Neural progenitor cell (in vitro differentiated cells): ENCODE results near the gene ACTRT2. TPM values are rescaled to one million over a fixed set of nuclear protein-coding genes. Genes with fewer than 3 reads are reported as not detected.

ENCODE experiments used
- DNase-seq: peaks from one replicate; pipeline ENCODE4 v3.0.0-alpha.2; 2016; ENCODE audit warnings: low spot score
- H2AFZ ChIP-seq: fragments of 200-600 bp; sonication (generic); replicated peaks from 2 replicates; pipeline ENCODE4 v1.6.1; 2016; ENCODE audit warnings: antibody characterized with exemption
- H3F3A ChIP-seq: fragments of 200-600 bp; sonication (generic); 2 replicates; pipeline ENCODE4 v1.6.1; 2016; ENCODE audit warnings: antibody characterized with exemption, low read depth
- H3K27ac ChIP-seq: fragments of 200-600 bp; sonication (generic); 2 replicates; pipeline ENCODE4 v1.5.1; 2016; ENCODE audit warnings: mild to moderate bottlenecking
- H3K27me3 ChIP-seq: fragments of 200-600 bp; sonication (generic); 2 replicates; pipeline ENCODE4 v1.6.1; 2016; ENCODE audit warnings: mild to moderate bottlenecking, moderate library complexity
- H3K36me3 ChIP-seq: fragments of 200-600 bp; sonication (generic); 2 replicates; pipeline ENCODE4 v1.5.1; 2016
- H3K4me1 ChIP-seq: fragments of 200-600 bp; sonication (generic); 2 replicates; pipeline ENCODE4 v1.6.1; 2016; ENCODE audit warnings: mixed run types
- H3K4me2 ChIP-seq: fragments of 200-600 bp; sonication (generic); 2 replicates; pipeline ENCODE4 v1.6.1; 2016
- H3K4me3 ChIP-seq: fragments of 200-600 bp; sonication (generic); 2 replicates; pipeline ENCODE4 v1.5.1; 2016
- H3K79me2 ChIP-seq: fragments of 200-600 bp; sonication (generic); 2 replicates; pipeline ENCODE4 v1.6.1; 2016; ENCODE audit warnings: low read depth
- H3K9ac ChIP-seq: fragments of 200-600 bp; sonication (generic); 2 replicates; pipeline ENCODE4 v1.6.1; 2016
- H3K9me3 ChIP-seq: fragments of 200-600 bp; sonication (generic); 2 replicates; pipeline ENCODE4 v1.5.1; 2016; ENCODE audit warnings: low read depth
- H4K20me1 ChIP-seq: fragments of 200-600 bp; sonication (generic); 2 replicates; pipeline ENCODE4 v1.6.1; 2016; ENCODE audit warnings: low read depth
- H3K27ac Mint-ChIP-seq: 3 replicates; pipeline ENCODE4 v1.8.0; 2021; ENCODE audit warnings: mixed read lengths
- H3K27me3 Mint-ChIP-seq: 2 replicates; pipeline ENCODE4 v1.8.0; 2022; ENCODE audit warnings: low read depth, mild to moderate bottlenecking, inconsistent platforms, moderate library complexity, mixed read lengths; ENCODE audit not compliant: insufficient read depth
- H3K36me3 Mint-ChIP-seq: 3 replicates; pipeline ENCODE4 v1.8.0; 2021; ENCODE audit warnings: mixed read lengths
- H3K4me1 Mint-ChIP-seq: 3 replicates; pipeline ENCODE4 v1.8.0; 2021; ENCODE audit warnings: mixed read lengths
- H3K4me3 Mint-ChIP-seq: 3 replicates; pipeline ENCODE4 v1.8.0; 2021; ENCODE audit warnings: mild to moderate bottlenecking, moderate library complexity, mixed read lengths
- H3K9me3 Mint-ChIP-seq: 3 replicates; pipeline ENCODE4 v1.8.0; 2020; ENCODE audit warnings: mixed read lengths
- EZH2 ChIP-seq: fragments of 200-600 bp; sonication (generic); IDR thresholded peaks from 2 replicates; pipeline ENCODE4 v1.6.1; 2017; ENCODE audit warnings: antibody characterized with exemption, mild to moderate bottlenecking, moderate library complexity
- EZH2phosphoT487 ChIP-seq: fragments of 200-600 bp; sonication (generic); IDR thresholded peaks from 2 replicates; pipeline ENCODE4 v1.6.1; 2017; ENCODE audit warnings: antibody characterized with exemption
- total RNA-seq: library from RNA; depleted of rRNA; stranded (reverse); fragments of >200 nt; gene quantifications from 2 replicates; pipeline ENCODE4 v1.2.3, GENCODE V29; 2015; ENCODE audit warnings: low replicate concordance
- TF ChIP-seq, protein P1 (sequence below): fragments of 200-600 bp; sonication (generic); IDR thresholded peaks from 2 replicates; pipeline ENCODE4 v1.5.1; 2017; ENCODE audit warnings: antibody characterized with exemption, mild to moderate bottlenecking

The ACTRT2 gene
- total RNA-seq, 1 donor from 2014 or later, result not detected

DNA sequence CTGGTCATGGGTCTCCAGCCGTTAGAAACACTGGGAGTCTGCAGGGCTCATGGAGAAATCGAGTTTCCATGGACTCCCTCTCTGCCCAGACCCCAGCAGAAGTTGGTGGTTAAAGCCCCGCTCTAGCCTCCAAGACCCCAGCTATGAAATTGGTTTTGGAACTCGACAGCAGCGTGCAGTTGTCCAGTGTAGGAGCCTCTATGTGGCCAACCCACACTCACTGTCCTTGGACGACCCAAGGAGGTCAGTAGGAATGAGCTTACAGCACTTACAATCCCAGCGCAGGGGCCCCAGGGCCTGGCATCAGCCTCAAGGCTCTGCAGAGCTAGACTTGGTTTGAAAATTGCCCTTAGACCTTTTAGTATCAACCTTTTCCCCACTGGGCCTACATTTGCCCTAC is 44.5 kb downstream of the ACTRT2 start:
- Mint-ChIP-seq H3K9me3 (no peaks in the 10 kb centered on the region), H3K36me3 (no peaks in the 10 kb centered on the region), H3K27me3 (peaks cover 60% of the 10 kb centered on the region), H3K4me1 (peaks cover 15% of the 10 kb centered on the region), H3K4me3 (peak overlapping the region; percentile 47), H3K27ac (no peak overlapping the region)
- H3K4me3 ChIP-seq, result no peak overlapping the region
- H3K79me2 ChIP-seq, result no peaks in the 10 kb centered on the region
- H3K27me3 ChIP-seq, result peaks cover 96% of the 10 kb centered on the region
- no peaks in the 10 kb centered on the region for H3K9me3 ChIP-seq
- peaks cover 41% of the 10 kb centered on the region for H3K4me1 ChIP-seq
- no peak overlapping the region for H2AFZ ChIP-seq
- H3K36me3 ChIP-seq, result no peaks in the 10 kb centered on the region
- DNase-seq, result no peak
- H4K20me1 ChIP-seq, result peaks cover 32% of the 10 kb centered on the region
- H3K4me2 ChIP-seq, result no peak overlapping the region
- H3K27ac ChIP-seq, result no peak overlapping the region
- H3F3A ChIP-seq, result peaks cover 19% of the 10 kb centered on the region
- no peak overlapping the region for H3K9ac ChIP-seq
- TF ChIP-seq, protein P1, sequence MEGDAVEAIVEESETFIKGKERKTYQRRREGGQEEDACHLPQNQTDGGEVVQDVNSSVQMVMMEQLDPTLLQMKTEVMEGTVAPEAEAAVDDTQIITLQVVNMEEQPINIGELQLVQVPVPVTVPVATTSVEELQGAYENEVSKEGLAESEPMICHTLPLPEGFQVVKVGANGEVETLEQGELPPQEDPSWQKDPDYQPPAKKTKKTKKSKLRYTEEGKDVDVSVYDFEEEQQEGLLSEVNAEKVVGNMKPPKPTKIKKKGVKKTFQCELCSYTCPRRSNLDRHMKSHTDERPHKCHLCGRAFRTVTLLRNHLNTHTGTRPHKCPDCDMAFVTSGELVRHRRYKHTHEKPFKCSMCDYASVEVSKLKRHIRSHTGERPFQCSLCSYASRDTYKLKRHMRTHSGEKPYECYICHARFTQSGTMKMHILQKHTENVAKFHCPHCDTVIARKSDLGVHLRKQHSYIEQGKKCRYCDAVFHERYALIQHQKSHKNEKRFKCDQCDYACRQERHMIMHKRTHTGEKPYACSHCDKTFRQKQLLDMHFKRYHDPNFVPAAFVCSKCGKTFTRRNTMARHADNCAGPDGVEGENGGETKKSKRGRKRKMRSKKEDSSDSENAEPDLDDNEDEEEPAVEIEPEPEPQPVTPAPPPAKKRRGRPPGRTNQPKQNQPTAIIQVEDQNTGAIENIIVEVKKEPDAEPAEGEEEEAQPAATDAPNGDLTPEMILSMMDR, result no peak
- TF ChIP-seq EZH2, result no peak

DNA sequence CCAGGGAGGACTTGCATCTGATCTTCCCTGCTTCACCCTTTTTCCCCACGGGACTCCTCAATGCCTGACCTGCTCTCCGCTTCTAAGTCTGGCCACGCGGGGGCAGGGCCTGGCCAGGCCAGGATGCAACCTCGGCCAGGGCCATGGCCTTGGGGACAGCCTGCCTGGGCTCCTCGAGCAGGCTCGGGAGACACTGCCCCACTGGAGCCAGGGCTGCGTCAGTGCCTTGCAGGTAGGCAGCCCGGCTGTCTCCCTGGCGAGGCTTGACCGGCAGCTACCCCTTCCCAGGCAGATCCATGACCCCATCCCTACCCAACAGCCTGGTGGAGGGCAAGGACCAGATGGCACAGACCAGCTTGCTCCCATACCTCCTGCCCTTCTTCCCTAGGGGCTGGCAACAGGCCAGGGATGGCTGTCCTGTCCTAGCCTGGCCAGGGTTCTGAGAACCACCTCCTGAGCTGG is 45.0 kb downstream of the ACTRT2 start:
- H3K4me3 Mint-ChIP-seq, result peak overlapping the region; percentile 47
- no peaks in the 10 kb centered on the region for H3K36me3 Mint-ChIP-seq

DNA sequence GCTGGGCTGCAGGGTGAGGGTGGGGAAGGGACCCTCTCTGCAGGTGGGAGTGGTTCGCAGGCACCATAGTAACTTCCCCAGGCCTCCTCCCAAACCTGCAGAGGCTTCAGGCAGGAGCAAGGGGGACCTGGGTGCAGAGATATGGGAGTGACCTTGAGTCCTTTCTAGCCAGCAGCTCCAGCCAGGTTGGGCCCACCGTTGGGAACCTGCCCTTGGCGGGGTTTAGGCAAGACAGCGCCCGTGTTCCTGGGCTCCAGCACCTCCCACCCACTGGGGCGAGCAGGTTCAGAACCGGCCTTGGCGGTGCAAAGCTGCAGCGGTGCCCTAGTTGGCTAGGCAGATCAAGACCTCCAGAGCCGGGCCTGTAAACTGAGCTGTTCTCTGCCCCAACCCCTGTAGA is 45.6 kb downstream of the ACTRT2 start:
- TF ChIP-seq EZH2, result no peak
- no peak for TF ChIP-seq EZH2phosphoT487
- TF ChIP-seq, protein P1, result no peak
- Histone ChIP-seq H3K4me1 (peaks cover 47% of the 10 kb centered on the region), H3F3A (peaks cover 23% of the 10 kb centered on the region), H3K4me3 (no peak overlapping the region), H2AFZ (no peak overlapping the region), H4K20me1 (peaks cover 42% of the 10 kb centered on the region), H3K27me3 (peaks cover 96% of the 10 kb centered on the region), H3K4me2 (peak overlapping the region; percentile 90), H3K9ac (no peak overlapping the region), H3K9me3 (no peaks in the 10 kb centered on the region), H3K79me2 (no peaks in the 10 kb centered on the region), H3K27ac (no peak overlapping the region), H3K36me3 (no peaks in the 10 kb centered on the region)
- H3K36me3 Mint-ChIP-seq, result no peaks in the 10 kb centered on the region
- H3K4me3 Mint-ChIP-seq, result peak overlapping the region; percentile 77
- no peak for DNase-seq
- H3K4me1 Mint-ChIP-seq, result peaks cover 14% of the 10 kb centered on the region
- no peaks in the 10 kb centered on the region for H3K9me3 Mint-ChIP-seq
- H3K27me3 Mint-ChIP-seq, result peaks cover 56% of the 10 kb centered on the region
- H3K27ac Mint-ChIP-seq, result no peak overlapping the region

More for the DNA sequence above, 45.0 kb downstream of the ACTRT2 start:
- peaks cover 46% of the 10 kb centered on the region for H3K4me1 ChIP-seq
- no peaks in the 10 kb centered on the region for H3K79me2 ChIP-seq
- Mint-ChIP-seq H3K27me3 (peaks cover 56% of the 10 kb centered on the region), H3K27ac (no peak overlapping the region), H3K9me3 (no peaks in the 10 kb centered on the region), H3K4me1 (peaks cover 12% of the 10 kb centered on the region)
- peaks cover 23% of the 10 kb centered on the region for H3F3A ChIP-seq
- no peak overlapping the region for H3K27ac ChIP-seq
- no peak overlapping the region for H3K9ac ChIP-seq
- peak; percentile 68 for DNase-seq
- H3K27me3 ChIP-seq, result peaks cover 96% of the 10 kb centered on the region
- no peaks in the 10 kb centered on the region for H3K9me3 ChIP-seq
- no peak for TF ChIP-seq EZH2
- TF ChIP-seq, protein P1, result peak; percentile 56
- H3K4me2 ChIP-seq, result no peak overlapping the region
- H4K20me1 ChIP-seq, result peaks cover 37% of the 10 kb centered on the region
- H3K36me3 ChIP-seq, result no peaks in the 10 kb centered on the region
- H2AFZ ChIP-seq, result no peak overlapping the region
- H3K4me3 ChIP-seq, result no peak overlapping the region
